ENCODE data around the gene TP53BP2.
A peak's percentile ranks its signal among the peaks of the same experiment; 100 is the strongest.
"Not testable (repeated sequence)": the region's sequence is repeated elsewhere in the genome, so short reads cannot be mapped to it uniquely, and the experiment has no call there.

Gene TP53BP2

GRCh38 chr1:223853748-223854147 lies 8.0 kb upstream of the TP53BP2 start:
- DNase-seq = no peak

GRCh38 chr1:223853275-223853674 lies 7.5 kb upstream of the TP53BP2 start:
- DNase-seq = no peak

- no peak for DNase-seq
Measured at GRCh38 chr1:223852337-223852736, 6.6 kb upstream of the TP53BP2 start.

GRCh38 chr1:223849352-223850254 lies 3.9 kb upstream of the TP53BP2 start:
- no peak for DNase-seq

- DNase-seq = no peak
Measured at GRCh38 chr1:223848536-223848935, 2.8 kb upstream of the TP53BP2 start.

GRCh38 chr1:223847781-223848345 lies 2.1 kb upstream of the TP53BP2 start:
- DNase-seq = no peak

GRCh38 chr1:223845037-223845809 lies 524 bp downstream of the TP53BP2 start:
- peak in 9 of 14 donors; percentile 32 to 80 (median 70) for DNase-seq

- peak in 3 of 14 donors; percentile 29 to 45 (median 42) for DNase-seq
Measured at GRCh38 chr1:223844787-223845036, 1.0 kb downstream of the TP53BP2 start.

- DNase-seq = no peak
Measured at GRCh38 chr1:223843934-223844786, 1.6 kb downstream of the TP53BP2 start.

- no peak for DNase-seq
Measured at GRCh38 chr1:223842784-223843183, 3.0 kb downstream of the TP53BP2 start.

- DNase-seq = not testable (repeated sequence)
Measured at GRCh38 chr1:223841977-223842623, 3.6 kb downstream of the TP53BP2 start.

- no peak for DNase-seq
Measured at GRCh38 chr1:223840254-223840653, 5.5 kb downstream of the TP53BP2 start.

- no peak for DNase-seq
Measured at GRCh38 chr1:223838125-223838854, 7.5 kb downstream of the TP53BP2 start.

- DNase-seq = no peak
Measured at GRCh38 chr1:223837687-223838086, 8.1 kb downstream of the TP53BP2 start.

- DNase-seq = no peak
Measured at GRCh38 chr1:223837206-223837605, 8.5 kb downstream of the TP53BP2 start.

- no peak for DNase-seq
Measured at GRCh38 chr1:223836586-223836985, 9.2 kb downstream of the TP53BP2 start.

GRCh38 chr1:223835754-223836153 lies 10.0 kb downstream of the TP53BP2 start:
- no peak for DNase-seq

GRCh38 chr1:223834660-223835263 lies 11.0 kb downstream of the TP53BP2 start:
- DNase-seq = no peak

- no peak for DNase-seq
Measured at GRCh38 chr1:223833948-223834347, 11.8 kb downstream of the TP53BP2 start.

- peak in 5 of 14 donors; percentile 15 to 37 (median 23) for DNase-seq
Measured at GRCh38 chr1:223832637-223832943, 13.2 kb downstream of the TP53BP2 start.

Data from C1 segment of cervical spinal cord (tissue), 14 donors.